Measurements from ENCODE around the gene TMEM273.
A peak's percentile ranks its signal among the peaks of the same experiment; 100 is the strongest.
"Not testable (repeated sequence)": the region's sequence is repeated elsewhere in the genome, so short reads cannot be mapped to it uniquely, and the experiment has no call there.

The TMEM273 gene

DNA sequence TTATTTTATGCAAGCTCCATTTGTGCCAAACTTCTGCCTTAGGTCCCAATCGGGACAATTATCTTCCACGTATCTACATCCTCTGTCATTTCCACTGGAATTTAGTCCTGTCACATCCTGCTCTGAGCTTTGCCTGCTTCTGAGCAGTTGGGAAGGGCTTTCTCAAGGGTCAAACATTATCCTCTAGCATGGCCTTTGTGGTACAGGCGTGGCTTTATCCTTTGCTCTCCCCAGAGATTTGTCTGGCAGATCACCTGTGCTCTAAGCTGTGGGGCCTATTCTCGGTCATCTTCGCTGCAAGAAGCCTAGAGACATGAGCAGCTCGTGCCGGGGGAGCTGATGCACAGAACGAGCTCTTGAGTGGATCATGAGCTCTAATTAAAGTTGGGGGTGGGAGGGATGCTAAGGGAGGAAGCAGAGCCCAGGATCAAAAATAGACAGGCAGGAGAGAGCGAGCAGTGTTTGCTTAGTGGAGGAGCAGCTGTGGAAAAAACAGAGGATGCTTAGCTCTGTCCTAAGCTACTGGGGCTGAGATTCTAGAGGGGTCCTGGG is 19.8 kb upstream of the TMEM273 start:
- no peak for DNase-seq
- Histone ChIP-seq H3K27ac (ENCODE audit: insufficient read depth, low read length, poor library complexity, severe bottlenecking) (no peak overlapping the region), H3K4me3 (ENCODE audit: insufficient read depth, low read depth, low read length, poor library complexity, severe bottlenecking) (no peak overlapping the region), H3K9me3 (ENCODE audit: control insufficient read depth, low read length) (no peaks in the 10 kb centered on the region), H3K36me3 (ENCODE audit: control insufficient read depth, insufficient read depth, low read length) (no peaks in the 10 kb centered on the region), H3K27me3 (replicated peaks; ENCODE audit: control insufficient read depth, insufficient read depth, low read length, poor library complexity, severe bottlenecking) (no peaks in the 10 kb centered on the region), H3K4me1 (ENCODE audit: control insufficient read depth, insufficient read depth, low read length, poor library complexity, severe bottlenecking) (no peaks in the 10 kb centered on the region)

DNA sequence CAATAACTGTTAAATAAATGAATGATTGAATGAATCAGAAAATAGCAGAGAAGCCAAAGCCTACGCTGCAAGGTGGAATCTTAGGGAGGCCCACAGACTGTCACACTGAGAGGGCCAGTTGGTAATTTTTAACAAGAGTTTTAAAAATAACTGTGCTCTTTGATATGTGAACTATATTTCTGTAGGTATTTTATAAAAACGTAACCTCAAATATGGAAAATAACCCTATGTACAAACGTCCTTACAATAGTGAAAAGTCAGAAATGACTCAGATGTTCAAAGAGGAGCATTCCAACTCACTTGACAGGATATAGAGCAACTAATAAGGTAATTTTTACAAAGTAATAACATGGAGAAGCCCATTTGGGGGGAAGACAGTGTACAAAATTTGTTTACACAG is 18.9 kb upstream of the TMEM273 start:
- no peaks in the 10 kb centered on the region for H3K9me3 ChIP-seq (ENCODE audit: control insufficient read depth, low read length)
- H3K27ac ChIP-seq (ENCODE audit: insufficient read depth, low read length, poor library complexity, severe bottlenecking): no peak overlapping the region
- H3K4me1 ChIP-seq (ENCODE audit: control insufficient read depth, insufficient read depth, low read length, poor library complexity, severe bottlenecking): no peaks in the 10 kb centered on the region
- no peaks in the 10 kb centered on the region for H3K27me3 ChIP-seq (replicated peaks; ENCODE audit: control insufficient read depth, insufficient read depth, low read length, poor library complexity, severe bottlenecking)
- DNase-seq: no peak
- H3K4me3 ChIP-seq (ENCODE audit: insufficient read depth, low read depth, low read length, poor library complexity, severe bottlenecking): no peak overlapping the region
- no peaks in the 10 kb centered on the region for H3K36me3 ChIP-seq (ENCODE audit: control insufficient read depth, insufficient read depth, low read length)

DNA sequence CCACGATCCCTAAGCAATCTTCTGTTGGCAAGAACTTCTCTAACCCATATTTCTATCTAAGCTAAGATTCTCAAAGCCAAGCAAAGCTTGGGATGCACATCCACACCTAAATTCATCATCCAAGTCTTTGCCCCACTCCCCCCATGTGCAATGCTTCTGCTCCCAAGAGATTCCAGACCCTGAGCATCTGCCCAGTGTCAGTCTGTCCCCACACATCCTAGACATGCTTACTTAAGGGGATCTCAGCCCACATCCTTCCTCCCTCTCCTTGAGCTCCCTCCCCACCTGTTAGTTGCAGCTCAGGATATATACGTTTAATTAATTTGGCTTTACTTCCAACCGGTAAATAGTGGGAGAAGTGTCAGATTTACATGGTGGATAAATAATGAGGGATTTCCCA is 17.0 kb upstream of the TMEM273 start:
- DNase-seq: no peak
- no peak overlapping the region for H3K4me3 ChIP-seq (ENCODE audit: insufficient read depth, low read depth, low read length, poor library complexity, severe bottlenecking)
- H3K27ac ChIP-seq (ENCODE audit: insufficient read depth, low read length, poor library complexity, severe bottlenecking): no peak overlapping the region
- no peaks in the 10 kb centered on the region for H3K4me1 ChIP-seq (ENCODE audit: control insufficient read depth, insufficient read depth, low read length, poor library complexity, severe bottlenecking)
- H3K36me3 ChIP-seq (ENCODE audit: control insufficient read depth, insufficient read depth, low read length): no peaks in the 10 kb centered on the region
- no peaks in the 10 kb centered on the region for H3K9me3 ChIP-seq (ENCODE audit: control insufficient read depth, low read length)
- no peaks in the 10 kb centered on the region for H3K27me3 ChIP-seq (replicated peaks; ENCODE audit: control insufficient read depth, insufficient read depth, low read length, poor library complexity, severe bottlenecking)

DNA sequence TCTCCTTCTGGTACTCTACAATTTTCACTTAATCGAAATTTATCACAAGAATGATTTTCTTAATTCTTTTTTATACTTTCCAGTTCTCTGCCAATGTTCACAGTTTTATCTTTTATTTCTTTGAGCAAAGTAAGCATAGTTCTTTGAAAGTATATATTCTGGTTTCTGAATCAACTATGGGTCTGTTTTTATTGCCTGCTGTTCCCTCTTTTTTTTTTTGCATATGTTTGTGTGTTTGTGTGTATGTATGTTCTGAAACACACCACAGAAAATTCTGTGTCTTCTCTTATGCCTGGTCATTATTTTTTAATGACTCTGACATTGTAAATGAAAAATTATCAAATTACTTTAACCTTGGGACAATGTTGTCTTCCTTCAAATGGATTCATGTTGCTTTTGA is 15.9 kb upstream of the TMEM273 start:
- Histone ChIP-seq H3K27me3 (replicated peaks; ENCODE audit: control insufficient read depth, insufficient read depth, low read length, poor library complexity, severe bottlenecking) (peaks cover 3% of the 10 kb centered on the region), H3K27ac (ENCODE audit: insufficient read depth, low read length, poor library complexity, severe bottlenecking) (no peak overlapping the region), H3K36me3 (ENCODE audit: control insufficient read depth, insufficient read depth, low read length) (no peaks in the 10 kb centered on the region)

DNA sequence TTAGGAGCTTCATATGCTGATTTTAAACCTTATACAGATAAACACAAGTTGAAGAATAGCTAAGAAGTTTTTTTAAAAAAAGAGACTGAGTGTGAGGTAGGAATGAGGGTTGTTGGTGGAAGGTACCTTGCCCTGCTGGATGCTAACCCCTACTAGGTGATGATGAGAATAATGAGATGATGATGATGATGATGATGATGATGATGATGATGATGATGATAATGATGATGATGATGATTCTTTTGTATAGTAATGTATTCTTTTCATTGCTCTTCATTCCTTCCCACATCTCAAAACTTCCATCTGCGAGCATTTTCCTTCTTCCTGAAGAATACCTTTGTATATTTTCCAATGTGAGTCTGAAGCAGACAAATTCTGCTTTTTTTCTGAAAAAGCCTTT is 14.1 kb upstream of the TMEM273 start:
- H3K27ac ChIP-seq (ENCODE audit: insufficient read depth, low read length, poor library complexity, severe bottlenecking): no peak overlapping the region
- no peaks in the 10 kb centered on the region for H3K4me1 ChIP-seq (ENCODE audit: control insufficient read depth, insufficient read depth, low read length, poor library complexity, severe bottlenecking)
- no peak overlapping the region for H3K4me3 ChIP-seq (ENCODE audit: insufficient read depth, low read depth, low read length, poor library complexity, severe bottlenecking)

More for the DNA sequence above, 15.9 kb upstream of the TMEM273 start:
- H3K4me1 ChIP-seq (ENCODE audit: control insufficient read depth, insufficient read depth, low read length, poor library complexity, severe bottlenecking): no peaks in the 10 kb centered on the region
- no peak overlapping the region for H3K4me3 ChIP-seq (ENCODE audit: insufficient read depth, low read depth, low read length, poor library complexity, severe bottlenecking)
- no peaks in the 10 kb centered on the region for H3K9me3 ChIP-seq (ENCODE audit: control insufficient read depth, low read length)
- DNase-seq: no peak

DNA sequence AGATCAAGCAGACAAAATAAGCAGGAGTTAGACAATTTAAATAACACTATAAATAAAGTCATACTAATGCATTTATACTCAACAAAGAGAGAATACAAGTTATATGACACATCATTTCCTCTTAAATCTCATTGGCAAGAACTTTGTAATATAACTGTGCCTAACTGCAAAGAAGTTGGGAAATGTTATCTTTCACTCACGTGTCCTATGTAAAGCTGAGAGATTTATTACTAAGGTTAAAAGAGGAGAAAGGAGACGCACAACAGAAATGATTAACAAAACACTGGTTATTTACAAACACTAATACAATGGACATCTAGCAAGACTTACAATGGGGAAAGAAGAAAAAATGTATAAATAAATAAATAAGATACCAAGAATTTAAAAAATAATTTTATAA is 12.7 kb upstream of the TMEM273 start:
- Histone ChIP-seq H3K4me3 (ENCODE audit: insufficient read depth, low read depth, low read length, poor library complexity, severe bottlenecking) (no peak overlapping the region), H3K36me3 (ENCODE audit: control insufficient read depth, insufficient read depth, low read length) (no peaks in the 10 kb centered on the region), H3K4me1 (ENCODE audit: control insufficient read depth, insufficient read depth, low read length, poor library complexity, severe bottlenecking) (no peaks in the 10 kb centered on the region), H3K27me3 (replicated peaks; ENCODE audit: control insufficient read depth, insufficient read depth, low read length, poor library complexity, severe bottlenecking) (peaks cover 3% of the 10 kb centered on the region), H3K9me3 (ENCODE audit: control insufficient read depth, low read length) (no peaks in the 10 kb centered on the region), H3K27ac (ENCODE audit: insufficient read depth, low read length, poor library complexity, severe bottlenecking) (no peak overlapping the region)
- no peak for DNase-seq

More for the DNA sequence above, 14.1 kb upstream of the TMEM273 start:
- no peak for DNase-seq
- Histone ChIP-seq H3K36me3 (ENCODE audit: control insufficient read depth, insufficient read depth, low read length) (no peaks in the 10 kb centered on the region), H3K9me3 (ENCODE audit: control insufficient read depth, low read length) (no peaks in the 10 kb centered on the region), H3K27me3 (replicated peaks; ENCODE audit: control insufficient read depth, insufficient read depth, low read length, poor library complexity, severe bottlenecking) (peaks cover 3% of the 10 kb centered on the region)

DNA sequence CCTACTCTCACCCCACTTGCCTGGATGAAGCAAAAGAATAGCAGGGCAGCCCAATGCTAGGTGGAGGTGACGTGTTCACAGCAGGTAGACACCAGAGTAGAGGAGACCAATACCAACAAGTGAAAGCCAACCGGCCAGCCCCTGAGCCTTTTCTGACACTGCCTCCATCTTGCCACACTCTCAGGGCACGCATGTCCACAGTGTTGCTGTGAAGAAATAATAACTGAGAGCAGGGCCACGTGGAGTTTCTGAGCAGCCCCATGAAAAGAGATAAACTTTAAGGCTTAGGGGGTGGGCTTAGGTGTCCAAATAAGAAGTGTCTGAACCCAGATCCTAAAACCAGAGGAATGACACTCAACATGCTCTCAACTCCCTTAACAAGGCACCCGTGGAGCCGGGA is 9.0 kb upstream of the TMEM273 start:
- Histone ChIP-seq H3K4me3 (ENCODE audit: insufficient read depth, low read depth, low read length, poor library complexity, severe bottlenecking) (no peak overlapping the region), H3K27me3 (replicated peaks; ENCODE audit: control insufficient read depth, insufficient read depth, low read length, poor library complexity, severe bottlenecking) (peaks cover 3% of the 10 kb centered on the region), H3K36me3 (ENCODE audit: control insufficient read depth, insufficient read depth, low read length) (no peaks in the 10 kb centered on the region), H3K4me1 (ENCODE audit: control insufficient read depth, insufficient read depth, low read length, poor library complexity, severe bottlenecking) (no peaks in the 10 kb centered on the region), H3K27ac (ENCODE audit: insufficient read depth, low read length, poor library complexity, severe bottlenecking) (no peak overlapping the region), H3K9me3 (ENCODE audit: control insufficient read depth, low read length) (no peaks in the 10 kb centered on the region)
- DNase-seq: no peak

DNA sequence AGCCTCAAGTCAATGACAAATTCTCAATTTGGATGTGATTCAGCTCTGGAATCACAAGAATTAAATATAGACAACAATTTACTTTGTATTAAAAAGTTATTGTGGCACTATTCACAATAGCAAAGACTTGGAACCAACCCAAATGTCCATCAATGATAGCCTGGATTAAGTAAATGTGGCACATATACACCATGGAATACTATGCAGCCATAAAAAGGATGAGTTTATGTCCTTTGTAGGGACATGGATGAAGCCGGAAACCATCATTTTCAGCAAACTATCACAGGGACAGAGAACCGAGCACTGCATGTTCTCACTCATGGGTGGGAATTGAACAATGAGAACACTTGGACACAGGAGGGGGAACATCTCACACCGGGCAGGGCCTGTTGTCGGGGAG is 7.7 kb upstream of the TMEM273 start:
- not testable (repeated sequence) for H3K36me3 ChIP-seq (ENCODE audit: control insufficient read depth, insufficient read depth, low read length); DNase-seq; H3K27me3 ChIP-seq (replicated peaks; ENCODE audit: control insufficient read depth, insufficient read depth, low read length, poor library complexity, severe bottlenecking); H3K27ac ChIP-seq (ENCODE audit: insufficient read depth, low read length, poor library complexity, severe bottlenecking); H3K9me3 ChIP-seq (ENCODE audit: control insufficient read depth, low read length); H3K4me3 ChIP-seq (ENCODE audit: insufficient read depth, low read depth, low read length, poor library complexity, severe bottlenecking); H3K4me1 ChIP-seq (ENCODE audit: control insufficient read depth, insufficient read depth, low read length, poor library complexity, severe bottlenecking)

DNA sequence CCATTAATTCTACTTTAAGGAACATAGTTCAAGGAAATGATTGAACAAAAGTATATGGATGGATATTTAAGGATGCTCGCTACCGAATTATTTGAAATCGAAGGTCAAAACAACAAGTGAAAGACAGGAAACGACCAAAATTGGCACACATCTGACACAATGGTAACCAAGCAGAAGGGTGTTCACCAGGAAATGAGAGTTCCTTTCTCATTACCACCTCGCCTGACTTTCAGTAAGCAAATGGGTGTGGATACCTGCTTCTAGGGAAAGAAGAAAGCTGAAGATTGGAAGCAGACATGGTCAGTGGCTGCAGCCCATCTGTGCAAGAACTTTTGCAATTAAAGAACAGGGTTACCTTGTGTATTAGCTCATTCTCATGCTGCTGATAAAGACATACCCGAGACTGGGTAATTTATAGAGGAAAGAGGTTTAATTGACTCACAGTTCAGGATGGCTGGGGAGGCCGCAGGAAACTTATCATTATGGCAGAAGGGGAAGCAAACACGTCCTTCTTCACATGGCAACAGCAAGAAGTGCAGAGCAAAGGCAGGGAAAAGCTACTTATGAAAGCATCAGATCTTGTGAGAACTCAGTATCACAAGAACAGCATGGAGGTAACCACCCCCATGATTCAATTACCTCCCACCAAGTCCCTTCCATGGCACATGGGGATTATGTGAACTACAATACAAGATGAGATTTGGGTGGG is 6.2 kb upstream of the TMEM273 start:
- peak overlapping the region; percentile 39 for H3K27ac ChIP-seq (ENCODE audit: insufficient read depth, low read length, poor library complexity, severe bottlenecking)
- no peaks in the 10 kb centered on the region for H3K27me3 ChIP-seq (replicated peaks; ENCODE audit: control insufficient read depth, insufficient read depth, low read length, poor library complexity, severe bottlenecking)
- no peak for DNase-seq

DNA sequence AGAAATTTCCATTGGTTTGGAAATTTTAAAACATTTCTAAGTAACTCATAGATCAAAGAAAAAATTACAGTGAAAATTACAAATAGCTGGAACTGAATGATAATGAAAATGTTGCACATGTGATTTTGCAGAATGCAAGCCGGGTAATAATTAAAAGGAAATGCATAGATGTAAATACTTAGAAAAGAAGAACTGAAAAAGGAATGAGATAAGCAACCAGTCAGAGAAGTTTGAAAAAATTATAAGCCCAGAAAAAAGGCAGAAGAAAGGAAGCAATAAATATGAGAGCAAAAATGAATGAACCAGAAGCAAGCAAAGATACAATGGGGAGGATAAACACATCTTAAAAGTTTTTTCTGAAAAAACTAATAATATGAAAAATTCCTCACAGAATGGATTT is 3.2 kb upstream of the TMEM273 start:
- no peak for DNase-seq
- peaks cover 15% of the 10 kb centered on the region for H3K4me1 ChIP-seq (ENCODE audit: control insufficient read depth, insufficient read depth, low read length, poor library complexity, severe bottlenecking)
- H3K4me3 ChIP-seq (ENCODE audit: insufficient read depth, low read depth, low read length, poor library complexity, severe bottlenecking): no peak overlapping the region
- no peaks in the 10 kb centered on the region for H3K36me3 ChIP-seq (ENCODE audit: control insufficient read depth, insufficient read depth, low read length)
- H3K9me3 ChIP-seq (ENCODE audit: control insufficient read depth, low read length): no peaks in the 10 kb centered on the region
- peak overlapping the region; percentile 68 for H3K27ac ChIP-seq (ENCODE audit: insufficient read depth, low read length, poor library complexity, severe bottlenecking)
- H3K27me3 ChIP-seq (replicated peaks; ENCODE audit: control insufficient read depth, insufficient read depth, low read length, poor library complexity, severe bottlenecking): no peaks in the 10 kb centered on the region

More for the DNA sequence above, 6.2 kb upstream of the TMEM273 start:
- no peaks in the 10 kb centered on the region for H3K36me3 ChIP-seq (ENCODE audit: control insufficient read depth, insufficient read depth, low read length)
- H3K4me1 ChIP-seq (ENCODE audit: control insufficient read depth, insufficient read depth, low read length, poor library complexity, severe bottlenecking): peaks cover 8% of the 10 kb centered on the region
- no peak overlapping the region for H3K4me3 ChIP-seq (ENCODE audit: insufficient read depth, low read depth, low read length, poor library complexity, severe bottlenecking)
- H3K9me3 ChIP-seq (ENCODE audit: control insufficient read depth, low read length): no peaks in the 10 kb centered on the region

Measured in effector memory CD4-positive, alpha-beta T cell (primary cell).